NCI-H748 (cell line): ENCODE measurements around the gene TFB1M.

Experiments
- DNase-seq: peaks from one replicate; lab custom pipeline; 2025; ENCODE audit not compliant: unreplicated experiment; lab: John Stamatoyannopoulos, UW

The TFB1M gene

DNA sequence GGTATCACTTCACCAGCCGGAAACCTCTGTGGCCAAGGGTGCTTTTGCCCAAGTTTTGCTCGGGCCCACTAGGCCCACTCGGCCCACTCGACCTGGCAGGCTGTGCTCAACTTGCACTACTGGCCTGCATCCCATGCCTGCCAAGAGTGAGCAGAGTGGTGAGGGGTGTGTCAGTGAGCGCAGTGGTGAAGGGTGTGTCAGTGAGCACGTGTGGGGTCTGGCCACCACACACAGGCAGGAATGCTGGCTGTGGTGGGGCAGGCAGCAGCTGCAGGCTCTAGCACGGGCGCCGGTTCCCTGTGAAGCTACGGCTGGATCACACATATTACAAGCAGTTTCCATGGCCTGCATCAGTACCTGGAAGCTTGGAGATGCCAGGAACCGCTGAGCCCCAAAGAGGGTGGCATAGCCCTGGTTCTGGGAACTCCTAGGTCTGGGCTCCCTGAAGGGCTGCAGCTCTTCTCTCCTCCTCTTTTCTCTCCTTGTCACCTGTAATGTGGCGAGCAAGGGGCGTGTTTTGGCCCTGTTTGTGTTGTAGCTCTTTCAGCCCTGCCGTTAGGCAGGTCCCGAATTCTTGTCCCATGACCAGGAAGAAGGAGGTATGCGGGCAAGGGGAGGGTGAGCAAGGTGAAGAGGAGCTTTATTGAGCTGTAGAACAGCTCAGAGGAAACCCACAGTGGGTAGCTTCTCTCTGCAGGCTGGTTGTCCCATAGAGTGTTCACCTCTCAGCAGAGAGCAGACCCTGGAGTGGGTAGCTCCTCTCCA, 101.5 kb downstream of the TFB1M start:
- DNase-seq = no peak

GRCh38 chr6:155212106-155212505, 102.2 kb downstream of the TFB1M start:
- DNase-seq = no peak

DNA sequence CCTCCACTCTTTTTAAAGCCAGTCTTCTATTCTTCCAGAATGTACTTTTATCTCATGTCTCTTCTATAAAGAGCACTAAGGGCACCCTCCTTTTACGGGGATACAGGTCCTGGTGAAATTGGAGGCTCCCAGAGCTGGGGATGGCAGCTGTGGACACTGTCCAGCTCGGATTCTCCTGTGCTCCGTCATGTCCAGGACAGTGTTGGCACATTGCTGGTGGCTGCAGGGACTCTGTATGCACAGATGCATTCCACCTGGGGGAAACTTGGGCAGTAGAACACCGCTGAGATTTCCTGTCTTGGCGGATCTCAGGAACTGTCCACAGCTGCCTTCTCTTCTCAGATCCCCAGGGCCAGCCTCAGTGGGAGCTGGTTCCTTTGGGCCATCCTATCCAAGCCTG, 107.1 kb downstream of the TFB1M start:
- no peak for DNase-seq
